Measurements from ENCODE around the gene COG4. TPM values are rescaled to one million over a fixed set of nuclear protein-coding genes. Genes with fewer than 3 reads are reported as not detected.

Gene COG4
- total RNA-seq, 2 donors from 2014 or later = 62.7 to 71.4 TPM

DNA sequence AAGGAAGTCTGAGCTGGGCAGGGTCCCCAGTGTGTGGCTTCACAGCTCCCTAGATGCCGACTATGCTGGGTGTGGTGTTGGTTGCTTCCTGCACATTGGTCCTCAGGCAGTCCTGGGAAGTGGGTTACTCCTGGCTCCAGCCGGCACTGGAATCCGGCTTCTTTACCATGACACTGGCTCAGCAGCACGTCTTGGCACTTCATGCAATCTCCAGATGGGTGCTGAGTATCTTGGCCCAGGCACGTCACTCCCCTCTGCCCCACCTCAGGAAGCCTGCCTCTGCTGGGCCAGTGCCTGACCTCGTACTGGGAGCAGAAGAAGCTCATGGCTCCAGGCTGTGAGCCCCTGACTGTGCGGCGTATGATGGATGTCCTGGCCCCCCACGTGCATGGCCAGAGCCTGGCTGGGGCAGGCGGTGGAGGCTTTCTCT is 44.4 kb downstream of the COG4 start:
- TF ChIP-seq, protein P1, sequence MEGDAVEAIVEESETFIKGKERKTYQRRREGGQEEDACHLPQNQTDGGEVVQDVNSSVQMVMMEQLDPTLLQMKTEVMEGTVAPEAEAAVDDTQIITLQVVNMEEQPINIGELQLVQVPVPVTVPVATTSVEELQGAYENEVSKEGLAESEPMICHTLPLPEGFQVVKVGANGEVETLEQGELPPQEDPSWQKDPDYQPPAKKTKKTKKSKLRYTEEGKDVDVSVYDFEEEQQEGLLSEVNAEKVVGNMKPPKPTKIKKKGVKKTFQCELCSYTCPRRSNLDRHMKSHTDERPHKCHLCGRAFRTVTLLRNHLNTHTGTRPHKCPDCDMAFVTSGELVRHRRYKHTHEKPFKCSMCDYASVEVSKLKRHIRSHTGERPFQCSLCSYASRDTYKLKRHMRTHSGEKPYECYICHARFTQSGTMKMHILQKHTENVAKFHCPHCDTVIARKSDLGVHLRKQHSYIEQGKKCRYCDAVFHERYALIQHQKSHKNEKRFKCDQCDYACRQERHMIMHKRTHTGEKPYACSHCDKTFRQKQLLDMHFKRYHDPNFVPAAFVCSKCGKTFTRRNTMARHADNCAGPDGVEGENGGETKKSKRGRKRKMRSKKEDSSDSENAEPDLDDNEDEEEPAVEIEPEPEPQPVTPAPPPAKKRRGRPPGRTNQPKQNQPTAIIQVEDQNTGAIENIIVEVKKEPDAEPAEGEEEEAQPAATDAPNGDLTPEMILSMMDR (conservative IDR thresholded peaks at IDR 0.05) = no peak
- peak; percentile 74 for DNase-seq
- no peaks in the 10 kb centered on the region for H3K9me3 Mint-ChIP-seq
- peaks cover 29% of the 10 kb centered on the region for H3K36me3 Mint-ChIP-seq (ENCODE audit: low read depth)
- no peak overlapping the region for H3K4me3 ChIP-seq (ENCODE audit: low read length)
- 85 to 93% methylated on average over 9 to 10 of the region's 10 CpGs for WGBS, 2 experiments (ENCODE audit: insufficient coverage in 1 of 2, insufficient read length in 1 of 2)
- H3K27me3 Mint-ChIP-seq (ENCODE audit: insufficient read depth) = no peaks in the 10 kb centered on the region
- H3K27me3 ChIP-seq (ENCODE audit: control insufficient read depth, insufficient read depth, low read length, poor library complexity, severe bottlenecking) = no peaks in the 10 kb centered on the region
- H3K4me3 Mint-ChIP-seq = no peak overlapping the region
- no peak overlapping the region for H3K9ac ChIP-seq (ENCODE audit: extremely low read depth, low read length, poor library complexity, severe bottlenecking)
- H3K9me3 ChIP-seq (ENCODE audit: control insufficient read depth, low read length) = no peaks in the 10 kb centered on the region
- peaks cover 31% of the 10 kb centered on the region for H3K36me3 ChIP-seq (ENCODE audit: control insufficient read depth, insufficient read depth, low read length)
- H3K4me1 ChIP-seq (ENCODE audit: control insufficient read depth, insufficient read depth, low read length) = no peaks in the 10 kb centered on the region
- no peak overlapping the region for H3K27ac Mint-ChIP-seq
- H3K4me1 Mint-ChIP-seq = no peaks in the 10 kb centered on the region
- H3K27ac ChIP-seq (ENCODE audit: low read depth, low read length) = no peak overlapping the region

DNA sequence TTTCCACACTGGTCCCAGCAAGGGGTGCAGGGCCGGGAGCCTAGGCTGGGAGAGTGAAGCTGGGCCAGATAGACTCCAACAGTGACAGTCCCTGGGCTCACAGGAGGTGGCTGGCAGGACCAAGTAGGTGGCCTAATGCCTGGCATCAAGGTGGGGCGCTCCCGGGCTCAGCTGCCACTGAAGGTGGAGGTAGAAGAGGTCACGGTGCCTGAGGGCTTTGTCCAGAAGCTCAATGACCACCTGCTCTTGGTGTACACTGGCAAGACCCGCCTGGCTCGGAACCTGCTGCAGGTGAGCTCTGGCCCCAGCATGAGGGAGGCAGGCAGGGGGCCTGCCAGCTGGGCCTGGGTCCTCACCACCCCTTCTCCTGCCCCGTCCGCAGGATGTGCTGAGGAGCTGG is 45.2 kb downstream of the COG4 start:
- H3K4me1 ChIP-seq (ENCODE audit: control insufficient read depth, insufficient read depth, low read length) = no peaks in the 10 kb centered on the region
- H3K9me3 Mint-ChIP-seq = no peaks in the 10 kb centered on the region
- no peak overlapping the region for H3K4me3 Mint-ChIP-seq
- H3K27ac Mint-ChIP-seq = peak overlapping the region; percentile 44
- 90 to 92% methylated on average over 3 to 8 of the region's 8 CpGs for WGBS, 2 experiments (ENCODE audit: insufficient coverage in 1 of 2, insufficient read length in 1 of 2)
- H3K4me3 ChIP-seq (ENCODE audit: low read length) = no peak overlapping the region
- DNase-seq = no peak
- H3K9ac ChIP-seq (ENCODE audit: extremely low read depth, low read length, poor library complexity, severe bottlenecking) = no peak overlapping the region
- H3K27me3 ChIP-seq (ENCODE audit: control insufficient read depth, insufficient read depth, low read length, poor library complexity, severe bottlenecking) = no peaks in the 10 kb centered on the region
- H3K4me1 Mint-ChIP-seq = no peaks in the 10 kb centered on the region
- no peaks in the 10 kb centered on the region for H3K27me3 Mint-ChIP-seq (ENCODE audit: insufficient read depth)
- H3K9me3 ChIP-seq (ENCODE audit: control insufficient read depth, low read length) = no peaks in the 10 kb centered on the region
- H3K27ac ChIP-seq (ENCODE audit: low read depth, low read length) = no peak overlapping the region
- peaks cover 24% of the 10 kb centered on the region for H3K36me3 ChIP-seq (ENCODE audit: control insufficient read depth, insufficient read depth, low read length)
- H3K36me3 Mint-ChIP-seq (ENCODE audit: low read depth) = peaks cover 21% of the 10 kb centered on the region
- TF ChIP-seq, protein P1 (conservative IDR thresholded peaks at IDR 0.05) = no peak

DNA sequence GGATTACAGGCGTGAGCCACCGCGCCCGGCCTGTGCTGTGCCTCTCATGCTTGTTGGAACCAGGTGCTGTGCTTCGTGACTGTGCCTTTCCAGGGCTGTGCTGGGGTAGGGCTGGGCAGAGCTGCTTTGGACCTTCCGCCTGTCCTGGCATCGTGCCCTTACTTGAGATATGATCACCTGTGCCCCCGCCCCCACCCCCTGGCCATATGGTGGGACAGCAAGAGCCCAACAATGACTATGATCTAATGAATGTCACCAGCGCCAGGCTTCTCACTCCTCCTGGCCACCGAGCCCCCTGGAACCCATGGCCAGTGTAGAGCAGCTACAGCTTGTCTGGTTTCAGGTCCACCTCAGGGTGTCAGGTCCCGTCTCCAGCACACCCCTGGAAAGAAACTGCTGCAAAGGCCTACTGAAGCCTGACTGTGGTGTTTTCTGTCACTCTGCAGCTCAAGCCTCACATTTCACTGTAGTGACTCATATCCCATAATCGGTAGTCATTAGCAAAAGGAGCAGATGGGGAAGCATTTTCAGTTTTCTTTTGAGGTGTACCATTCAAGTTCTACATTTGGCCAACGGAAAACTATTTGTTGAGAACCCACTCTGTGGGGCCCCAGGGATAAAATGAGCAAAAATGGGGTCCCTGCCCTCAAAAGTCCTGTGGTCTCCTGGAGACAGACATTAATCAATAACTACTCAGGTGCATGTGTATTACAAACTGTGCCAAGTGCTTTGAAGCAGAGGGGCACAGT is 46.9 kb downstream of the COG4 start:
- Histone ChIP-seq H3K4me3 (ENCODE audit: low read length) (no peak overlapping the region), H3K9ac (ENCODE audit: extremely low read depth, low read length, poor library complexity, severe bottlenecking) (no peak overlapping the region), H3K27ac (ENCODE audit: low read depth, low read length) (no peak overlapping the region), H3K4me1 (ENCODE audit: control insufficient read depth, insufficient read depth, low read length) (no peaks in the 10 kb centered on the region), H3K27me3 (ENCODE audit: control insufficient read depth, insufficient read depth, low read length, poor library complexity, severe bottlenecking) (no peaks in the 10 kb centered on the region), H3K36me3 (ENCODE audit: control insufficient read depth, insufficient read depth, low read length) (peaks cover 16% of the 10 kb centered on the region), H3K9me3 (ENCODE audit: control insufficient read depth, low read length) (no peaks in the 10 kb centered on the region)
- peaks cover 12% of the 10 kb centered on the region for H3K36me3 Mint-ChIP-seq (ENCODE audit: low read depth)
- H3K27me3 Mint-ChIP-seq (ENCODE audit: insufficient read depth) = no peaks in the 10 kb centered on the region
- no peak overlapping the region for H3K4me3 Mint-ChIP-seq
- TF ChIP-seq, protein P1 (conservative IDR thresholded peaks at IDR 0.05) = no peak
- H3K27ac Mint-ChIP-seq = no peak overlapping the region
- no peaks in the 10 kb centered on the region for H3K9me3 Mint-ChIP-seq
- no peak for DNase-seq
- WGBS, 2 experiments (ENCODE audit: insufficient coverage in 1 of 2, insufficient read length in 1 of 2) = 91 to 92% methylated on average over 9 to 13 of the region's 13 CpGs
- no peaks in the 10 kb centered on the region for H3K4me1 Mint-ChIP-seq
